SK-N-SH (cell line): ENCODE measurements around the gene ADCY7. TPM values are rescaled to one million over a fixed set of nuclear protein-coding genes. Genes with fewer than 3 reads are reported as not detected.
A peak's percentile ranks its signal among the peaks of the same experiment; 100 is the strongest.

Experiments used
- CTCF ChIA-PET: fragments of 300-600, 350-600 bp; formaldehyde crosslinking; extraction: SDS; loops from one replicate; lab custom pipeline; 2021; lab: Yijun Ruan, JAX
- POLR2A ChIA-PET: fragments of 350-600 bp; sonication (Branson Sonifier 250); formaldehyde crosslinking; extraction: SDS; loops from one replicate; lab custom pipeline; 2020; ENCODE audit warnings: antibody characterized with exemption, inconsistent platforms; lab: Yijun Ruan, JAX
- DNase-seq: peaks from one replicate; pipeline ENCODE4 v3.0.0; 2012
- H2AFZ ChIP-seq: fragments of 200-600 bp; sonication (generic); 2 replicates; pipeline ENCODE4 v1.8.1; 2016; ENCODE audit warnings: antibody characterized with exemption, mild to moderate bottlenecking, low read depth
- H3F3A ChIP-seq: fragments of 200-600 bp; sonication (generic); replicated peaks from 2 replicates; pipeline ENCODE3; 2016; ENCODE audit warnings: antibody characterized with exemption, mild to moderate bottlenecking; ENCODE audit not compliant: insufficient read depth
- H3K27ac ChIP-seq, 2 experiments: fragments of 200-500 bp in 1 of 2; fragments of 200-600 bp in 1 of 2; sonication (Bioruptor generic) in 1 of 2; sonication (generic), shearing (Covaris generic) in 1 of 2; 2 replicates each; pipeline versions ENCODE4 v1.5.1 to v1.6.1; 2014 to 2016; ENCODE audit warnings: low read depth in 2 of 2, inconsistent platforms in 1 of 2, low read length in 1 of 2, mild to moderate bottlenecking in 1 of 2, mixed read lengths in 1 of 2
- H3K27me3 ChIP-seq: fragments of 200-600 bp; sonication (generic), shearing (Covaris generic); 2 replicates; pipeline ENCODE4 v1.6.1; 2016; ENCODE audit warnings: mixed run types; ENCODE audit not compliant: insufficient read depth
- H3K36me3 ChIP-seq, 2 experiments: fragments of 200-500 bp in 1 of 2; fragments of 200-600 bp in 1 of 2; sonication (Bioruptor generic) in 1 of 2; sonication (generic) in 1 of 2; replicated peaks in 1 of 2; 2 replicates each; pipeline versions ENCODE3 to v1.5.1; 2014 to 2016; ENCODE audit warnings: low read length in 1 of 2, mild to moderate bottlenecking in 1 of 2; ENCODE audit not compliant: insufficient read depth in 2 of 2, control insufficient read depth in 1 of 2
- H3K4me1 ChIP-seq, 2 experiments: fragments of 200-500 bp in 1 of 2; fragments of 200-600 bp in 1 of 2; sonication (Bioruptor generic) in 1 of 2; sonication (generic), shearing (Covaris generic) in 1 of 2; 2 replicates each; pipeline versions ENCODE4 v1.5.1 to v1.6.1; 2014 to 2016; ENCODE audit warnings: low read depth in 1 of 2, low read length in 1 of 2, mixed run types in 1 of 2; ENCODE audit not compliant: insufficient read depth in 2 of 2, control insufficient read depth in 1 of 2
- H3K4me2 ChIP-seq: fragments of 200-600 bp; sonication (generic), shearing (Covaris generic); 2 replicates; pipeline ENCODE4 v1.6.1; 2017; ENCODE audit warnings: mixed run types
- H3K4me3 ChIP-seq, 2 experiments: fragments of 200-500 bp in 1 of 2; fragments of 200-600 bp in 1 of 2; sonication (Bioruptor generic) in 1 of 2; sonication (generic), shearing (Covaris generic) in 1 of 2; 2 replicates each; pipeline versions ENCODE4 v1.5.1 to v1.8.1; 2014 to 2016; ENCODE audit warnings: low read depth in 2 of 2, inconsistent platforms in 1 of 2, low read length in 1 of 2, mild to moderate bottlenecking in 1 of 2, mixed read lengths in 1 of 2, moderate library complexity in 1 of 2
- H3K79me2 ChIP-seq: fragments of 200-600 bp; sonication (generic); 2 replicates; pipeline ENCODE4 v1.8.1; 2017; ENCODE audit warnings: mild to moderate bottlenecking; ENCODE audit not compliant: insufficient read depth
- H3K9ac ChIP-seq: fragments of 200-600 bp; sonication (generic); 2 replicates; pipeline ENCODE4 v1.6.1; 2017; ENCODE audit warnings: mixed run types
- H3K9me2 ChIP-seq: fragments of 200-600 bp; sonication (generic); 2 replicates; pipeline ENCODE4 v1.6.1; 2017; ENCODE audit warnings: mixed run types
- H3K9me3 ChIP-seq: fragments of 200-600 bp; sonication (generic); 2 replicates; pipeline ENCODE4 v1.6.1; 2017; ENCODE audit warnings: mixed run types, mild to moderate bottlenecking, moderate library complexity
- H4K20me1 ChIP-seq: fragments of 200-600 bp; sonication (generic); 2 replicates; pipeline ENCODE4 v1.6.1; 2017; ENCODE audit warnings: mild to moderate bottlenecking, mixed run types; ENCODE audit not compliant: insufficient read depth
- FOSL2 ChIP-seq: IDR thresholded peaks from 2 replicates; pipeline ENCODE4 v1.4.0; 2012; ENCODE audit warnings: low read depth, mild to moderate bottlenecking, moderate library complexity, borderline replicate concordance
- FOXJ3 ChIP-seq: sonication (generic); formaldehyde crosslinking; IDR thresholded peaks from 2 replicates; pipeline ENCODE4 v1.5.1; 2020; ENCODE audit warnings: mild to moderate bottlenecking, missing genetic modification reagents
- IRF3 ChIP-seq: fragments of 150-350 bp; IDR thresholded peaks from 2 replicates; pipeline ENCODE4 v1.6.1; 2016; ENCODE audit warnings: mild to moderate bottlenecking, low read depth, low read length
- NFIC ChIP-seq: IDR thresholded peaks from 2 replicates; pipeline ENCODE4 v1.4.0; 2012; ENCODE audit warnings: borderline replicate concordance
- RAD21 ChIP-seq: IDR thresholded peaks from 2 replicates; pipeline ENCODE4 v1.6.1; 2012; ENCODE audit warnings: mild to moderate bottlenecking, low read length
- USF2 ChIP-seq: fragments of 150-350 bp; IDR thresholded peaks from 2 replicates; pipeline ENCODE4 v1.6.1; 2017; ENCODE audit warnings: antibody characterized with exemption, low read length, low read depth, borderline replicate concordance
- YY1 ChIP-seq: IDR thresholded peaks from 2 replicates; pipeline ENCODE4 v1.4.0; 2012; ENCODE audit warnings: low read depth, mild to moderate bottlenecking
- WGBS: methylation state at CpG from one replicate; pipeline ENCODE4 v1.1.6; 2017; ENCODE audit warnings: low lambda C conversion rate; 5-methylcytosine and 5-hydroxymethylcytosine counted together
- polyA plus RNA-seq, 3 experiments: library from polyadenylated mRNA; depleted of rRNA; stranded (reverse); fragments of >200 nt; gene quantifications; 2 replicates each; pipeline ENCODE4 v1.2.3, GENCODE V29; 2012

The ADCY7 gene
- polyA plus RNA-seq, 1 of the 3 experiments (the other 2 are of a cell fraction), result 14.3 TPM

GRCh38 chr16:50263060-50263909 lies 3.1 kb upstream of the ADCY7 start:
- ChIA-PET POLR2A (interaction anchor here (1.1 kb wide), 1 partner anchor 17 kb away, joined by 4 read pairs; no protein-coding TSS in a partner anchor), CTCF (interaction anchor here (1.6 kb wide), 1 partner anchor 92 kb away, joined by 5 read pairs; no protein-coding TSS in a partner anchor)
- no peak overlapping the region for H3K4me2 ChIP-seq
- no peaks in the 10 kb centered on the region for H3K36me3 ChIP-seq
- H3F3A ChIP-seq, result peaks cover 3% of the 10 kb centered on the region
- no peak for DNase-seq
- H3K9ac ChIP-seq, result no peak overlapping the region
- no peaks in the 10 kb centered on the region for H4K20me1 ChIP-seq
- H3K4me1 ChIP-seq, result peaks cover 24 to 36% of the 10 kb centered on the region in 2 experiments; a peak in 3 of 4 replicates
- TF ChIP-seq FOSL2 (no peak), RAD21 (no peak)
- no peak overlapping the region for H3K4me3 ChIP-seq
- no peak overlapping the region for H2AFZ ChIP-seq
- H3K79me2 ChIP-seq, result peaks cover 13% of the 10 kb centered on the region
- no peaks in the 10 kb centered on the region for H3K27me3 ChIP-seq
- no peaks in the 10 kb centered on the region for H3K9me2 ChIP-seq
- WGBS, result 90% methylated on average over 12 of the region's 16 CpGs
- H3K27ac ChIP-seq, result no peak overlapping the region
- H3K9me3 ChIP-seq, result no peaks in the 10 kb centered on the region

DNA sequence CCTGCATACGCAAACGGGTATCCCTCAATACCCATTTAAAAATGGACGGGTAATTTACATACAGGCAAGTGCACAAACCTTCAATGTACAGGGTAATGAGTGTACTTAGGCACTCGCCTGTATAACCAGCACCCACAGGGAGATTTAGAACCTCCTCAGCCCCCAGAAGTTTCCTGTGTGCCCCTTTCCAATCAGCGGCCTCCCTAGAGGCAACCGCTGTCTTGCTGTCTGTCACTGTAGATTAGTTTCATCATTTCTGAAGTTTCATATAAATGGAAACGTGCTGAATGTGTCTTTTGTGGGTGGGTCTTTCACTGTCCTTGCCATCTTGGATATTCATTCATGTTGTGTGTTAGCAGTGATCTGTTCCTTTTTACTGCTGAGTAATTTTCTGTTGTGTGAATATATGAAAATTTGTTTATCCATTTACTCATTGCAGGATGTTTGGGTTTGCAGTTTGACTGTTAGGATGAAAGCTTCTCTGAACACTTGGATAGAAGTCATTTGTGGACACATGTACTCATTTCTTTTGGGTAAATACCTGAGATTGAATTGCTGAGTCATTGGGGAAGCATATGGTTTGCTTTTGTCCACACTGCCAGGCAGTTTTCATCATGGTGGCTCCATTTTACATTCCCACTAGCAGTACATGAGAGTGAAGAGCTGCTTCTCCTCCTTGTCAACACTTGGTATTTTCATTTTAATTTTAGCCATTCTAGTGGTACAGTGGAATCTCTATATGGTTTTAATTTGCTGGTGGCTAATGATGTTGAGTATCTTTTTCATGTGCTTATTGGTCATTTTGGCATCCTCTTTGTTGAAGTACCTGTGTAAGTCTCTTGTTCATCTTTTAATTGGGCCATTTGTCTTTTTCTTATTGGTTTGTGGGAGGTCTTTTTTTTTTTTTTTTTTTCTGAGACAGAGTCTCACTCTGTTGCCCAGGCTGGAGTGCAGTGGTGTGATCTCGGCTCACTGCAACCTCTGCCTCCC lies 2.1 kb upstream of the ADCY7 start:
- Histone ChIP-seq H3F3A (peaks cover 3% of the 10 kb centered on the region), H2AFZ (no peak overlapping the region), H3K27ac (no peak overlapping the region), H3K4me2 (no peak overlapping the region), H3K36me3 (no peaks in the 10 kb centered on the region), H3K9me2 (no peaks in the 10 kb centered on the region), H3K9me3 (no peaks in the 10 kb centered on the region), H3K4me1 (peaks cover 23 to 34% of the 10 kb centered on the region in 2 experiments; a peak in 3 of 4 replicates), H3K27me3 (no peaks in the 10 kb centered on the region), H3K4me3 (no peak overlapping the region), H4K20me1 (no peaks in the 10 kb centered on the region), H3K79me2 (peaks cover 17% of the 10 kb centered on the region)
- ChIA-PET CTCF (interaction anchor here (1.0 to 1.6 kb wide), 2 partner anchors 50 to 91 kb away, joined by 3 to 5 read pairs; no protein-coding TSS in a partner anchor), POLR2A (no interaction called here)
- 96% methylated on average over 8 of the region's 8 CpGs for WGBS
- no peak for TF ChIP-seq FOXJ3 (CRISPR knock-in tag)
- TF ChIP-seq YY1, result 0 out of 2 replicates have a peak, but pooled peaks have one; percentile 18
- TF ChIP-seq IRF3, result no peak
- TF ChIP-seq NFIC, result no peak
- no peak for TF ChIP-seq USF2
- TF ChIP-seq, all 33 proteins: peak for 1
- no peak for DNase-seq
- H3K9ac ChIP-seq, result no peak overlapping the region
